Choroid plexus epithelial cell (primary cell): Measurements from ENCODE around the gene CCDC167.
A peak's percentile ranks its signal among the peaks of the same experiment; 100 is the strongest.

ENCODE experiments used
- DNase-seq: peaks from one replicate; pipeline ENCODE4 v3.0.0-alpha.2; 2010; ENCODE audit warnings: low read depth
- H3K4me3 ChIP-seq: 2 replicates; pipeline ENCODE4 v1.5.1; 2011; ENCODE audit warnings: low read depth, mild to moderate bottlenecking, control low read depth, low read length, moderate library complexity
- TF ChIP-seq, protein P1 (sequence below): conservative IDR thresholded peaks from 2 replicates; pipeline ENCODE4 v1.5.1; 2011; ENCODE audit warnings: low read depth, mild to moderate bottlenecking, control low read depth, inconsistent platforms, low read length, moderate library complexity

Gene CCDC167

DNA sequence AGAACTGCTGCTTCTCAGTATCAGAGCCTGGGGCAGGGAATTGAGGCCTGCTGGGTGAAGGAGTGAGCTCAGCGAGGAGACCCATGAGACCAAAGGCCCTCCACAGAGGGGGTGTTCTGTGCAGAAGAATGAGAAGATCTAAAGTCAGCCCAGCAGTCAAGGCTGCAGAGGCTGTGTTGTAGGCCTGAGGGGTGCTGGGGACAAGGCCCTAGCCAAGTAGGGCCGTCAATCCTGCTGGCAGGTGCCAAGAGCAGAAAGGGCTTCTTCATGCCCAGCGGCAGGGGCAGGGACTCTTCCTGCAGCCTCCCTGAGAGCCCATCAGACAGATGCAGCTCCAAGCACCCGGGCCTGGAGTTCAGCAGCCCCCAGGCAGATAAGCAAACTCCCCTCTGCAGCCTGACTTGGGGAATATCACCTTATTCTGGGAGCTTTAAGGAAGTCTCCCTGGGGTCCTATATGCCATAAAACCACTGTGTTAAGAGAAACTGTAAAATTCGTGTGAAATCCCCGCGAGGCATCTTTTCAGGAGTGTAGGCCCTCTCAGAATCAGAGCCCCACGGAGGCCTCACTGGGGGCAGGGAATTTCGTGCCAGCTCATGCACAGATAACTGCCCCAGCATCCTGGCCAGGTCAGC lies 9.0 kb downstream of the CCDC167 start:
- DNase-seq, result no peak
- TF ChIP-seq, protein P1, sequence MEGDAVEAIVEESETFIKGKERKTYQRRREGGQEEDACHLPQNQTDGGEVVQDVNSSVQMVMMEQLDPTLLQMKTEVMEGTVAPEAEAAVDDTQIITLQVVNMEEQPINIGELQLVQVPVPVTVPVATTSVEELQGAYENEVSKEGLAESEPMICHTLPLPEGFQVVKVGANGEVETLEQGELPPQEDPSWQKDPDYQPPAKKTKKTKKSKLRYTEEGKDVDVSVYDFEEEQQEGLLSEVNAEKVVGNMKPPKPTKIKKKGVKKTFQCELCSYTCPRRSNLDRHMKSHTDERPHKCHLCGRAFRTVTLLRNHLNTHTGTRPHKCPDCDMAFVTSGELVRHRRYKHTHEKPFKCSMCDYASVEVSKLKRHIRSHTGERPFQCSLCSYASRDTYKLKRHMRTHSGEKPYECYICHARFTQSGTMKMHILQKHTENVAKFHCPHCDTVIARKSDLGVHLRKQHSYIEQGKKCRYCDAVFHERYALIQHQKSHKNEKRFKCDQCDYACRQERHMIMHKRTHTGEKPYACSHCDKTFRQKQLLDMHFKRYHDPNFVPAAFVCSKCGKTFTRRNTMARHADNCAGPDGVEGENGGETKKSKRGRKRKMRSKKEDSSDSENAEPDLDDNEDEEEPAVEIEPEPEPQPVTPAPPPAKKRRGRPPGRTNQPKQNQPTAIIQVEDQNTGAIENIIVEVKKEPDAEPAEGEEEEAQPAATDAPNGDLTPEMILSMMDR, result no peak
- no peak overlapping the region for H3K4me3 ChIP-seq

DNA sequence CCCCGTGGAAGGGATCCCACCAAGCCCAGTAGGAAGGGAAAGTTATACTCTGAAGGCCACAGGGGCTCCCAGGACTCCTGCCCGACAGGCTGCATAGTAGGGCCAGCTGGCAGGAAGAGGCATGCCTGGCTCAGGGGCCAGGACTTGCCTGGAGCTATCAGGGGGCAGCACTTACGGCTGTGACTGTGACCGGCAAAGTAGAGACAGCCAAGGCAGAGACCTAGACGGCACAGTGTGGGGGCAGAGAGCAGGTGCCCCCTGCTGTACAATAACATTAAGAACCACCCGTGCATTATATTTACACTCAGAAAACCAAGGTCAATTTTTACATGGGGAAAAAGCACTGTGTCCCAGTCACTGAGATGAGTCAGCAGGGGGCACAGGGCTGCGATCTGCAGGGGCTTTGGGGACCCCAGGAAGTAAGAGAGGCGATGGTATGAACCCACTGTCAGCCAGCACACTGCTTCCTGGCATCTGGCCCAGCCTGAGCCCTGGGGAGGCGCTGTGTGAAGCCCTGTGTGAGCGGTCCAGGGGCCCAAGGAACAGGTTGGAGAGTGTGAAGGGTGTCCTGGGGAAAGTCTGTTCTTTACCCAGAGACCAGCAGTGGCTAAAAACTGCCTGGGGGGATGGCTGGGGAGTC lies 9.9 kb downstream of the CCDC167 start:
- TF ChIP-seq, protein P1, result peak; percentile 45
- no peak overlapping the region for H3K4me3 ChIP-seq
- peak; percentile 39 for DNase-seq

- no peak for DNase-seq
- H3K4me3 ChIP-seq, result no peak overlapping the region
Measured at GRCh38 chr6:37488476-37488875, 11.2 kb downstream of the CCDC167 start.

GRCh38 chr6:37487591-37488380 lies 11.9 kb downstream of the CCDC167 start:
- TF ChIP-seq, protein P1, result no peak
- DNase-seq, result no peak
- H3K4me3 ChIP-seq, result no peak overlapping the region

More at GRCh38 chr6:37488476-37488875, 11.2 kb downstream of the CCDC167 start:
- TF ChIP-seq, protein P1, result no peak

GRCh38 chr6:37486121-37486839 lies 13.4 kb downstream of the CCDC167 start:
- H3K4me3 ChIP-seq, result no peak overlapping the region
- DNase-seq, result no peak
- TF ChIP-seq, protein P1, result no peak

DNA sequence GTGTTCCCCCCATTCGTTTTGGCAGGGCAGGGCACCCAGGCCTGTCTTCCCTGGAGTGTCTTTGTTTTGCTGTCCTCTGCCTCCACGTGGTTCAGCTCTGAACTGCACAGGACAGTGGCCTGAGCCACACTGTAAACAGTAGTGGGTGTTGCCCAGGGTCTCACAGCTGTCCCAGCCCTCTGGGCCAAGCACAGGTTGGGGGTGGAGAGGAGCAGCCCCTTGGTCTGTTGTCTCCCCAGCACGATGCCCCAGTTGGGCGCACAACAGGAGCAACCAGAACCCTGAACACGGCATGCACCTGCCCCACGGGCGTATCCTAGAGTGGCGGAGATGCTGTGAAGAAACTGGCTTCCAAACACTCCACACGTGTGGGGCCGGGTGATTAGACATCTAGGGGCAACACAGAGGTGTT lies 14.4 kb downstream of the CCDC167 start:
- no peak overlapping the region for H3K4me3 ChIP-seq
- TF ChIP-seq, protein P1, result peak; percentile 38
- no peak for DNase-seq
